GM21367 (cell line): Measurements from ENCODE around the gene KRT35.
"Not testable (repeated sequence)": the region's sequence is repeated elsewhere in the genome, so short reads cannot be mapped to it uniquely, and the experiment has no call there.

Source experiments
- ATAC-seq: cut with Tn5 transposase; IDR thresholded peaks from one replicate; pipeline ENCODE4 v1.9.1; 2021; ENCODE audit not compliant: unreplicated experiment

KRT35 gene

DNA sequence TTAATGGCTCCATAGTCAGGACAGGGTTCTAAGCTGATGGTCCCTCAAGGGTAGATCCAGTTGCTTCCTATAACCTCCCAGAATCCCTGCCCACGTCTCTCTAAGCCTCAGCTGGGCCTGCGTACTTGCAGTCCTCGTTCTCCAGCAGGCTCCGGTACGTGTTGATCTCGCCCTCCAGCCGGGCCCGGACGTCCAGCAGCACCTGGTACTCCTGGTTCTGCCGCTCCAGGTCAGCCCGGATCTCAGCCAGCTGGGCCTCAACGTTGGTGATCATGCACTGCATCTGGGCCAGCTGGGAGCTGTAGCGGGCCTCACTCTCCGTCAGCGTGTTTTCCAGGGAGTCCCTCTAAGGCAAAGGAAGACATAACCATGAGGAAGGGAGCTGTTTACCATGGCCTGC, 18.2 kb downstream of the KRT35 start:
- no peak for ATAC-seq

- ATAC-seq = no peak
Observed at GRCh38 chr17:41457676-41458075, 23.3 kb downstream of the KRT35 start.

DNA sequence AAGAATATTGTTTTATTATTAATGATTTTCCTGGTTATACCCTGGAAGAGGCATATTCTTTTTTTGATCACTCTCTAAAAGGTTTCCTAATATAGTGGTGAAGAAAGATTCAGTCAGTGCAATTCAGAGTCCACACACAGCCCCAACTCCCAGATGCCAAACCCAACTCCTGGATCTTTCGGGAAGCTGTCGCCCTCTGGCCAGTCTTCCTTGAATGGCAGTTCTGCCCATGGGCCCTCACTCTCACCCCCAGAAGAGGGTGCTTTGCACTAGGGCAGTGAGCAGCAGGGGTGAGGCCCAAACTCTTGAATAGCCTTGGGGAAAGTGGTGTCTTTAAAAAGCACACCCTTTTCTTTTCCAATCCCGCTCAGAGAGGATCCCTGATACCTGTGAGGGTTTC, 24.7 kb downstream of the KRT35 start:
- ATAC-seq = no peak

GRCh38 chr17:41455236-41455635, 25.7 kb downstream of the KRT35 start:
- no peak for ATAC-seq

DNA sequence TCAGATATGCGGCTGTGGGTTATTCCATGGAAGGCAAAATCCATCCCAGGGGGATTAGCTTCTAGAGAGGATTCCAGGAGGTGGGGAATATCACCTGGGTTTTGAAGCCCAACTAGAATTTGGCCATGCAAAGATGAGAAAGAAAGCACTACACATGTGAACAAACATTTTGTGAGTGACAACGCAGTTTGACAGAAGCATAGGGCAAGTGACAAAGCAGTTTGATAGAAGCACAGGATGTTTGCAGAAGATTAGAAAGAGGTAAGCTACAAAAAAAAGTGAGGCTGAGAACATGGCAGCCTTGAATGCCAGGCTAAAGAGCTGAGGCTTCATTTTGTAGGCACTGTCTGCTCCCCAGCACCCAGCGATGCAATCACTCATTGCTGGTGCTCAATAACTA, 27.9 kb downstream of the KRT35 start:
- no peak for ATAC-seq

GRCh38 chr17:41452281-41452680, 28.7 kb downstream of the KRT35 start:
- ATAC-seq = no peak

DNA sequence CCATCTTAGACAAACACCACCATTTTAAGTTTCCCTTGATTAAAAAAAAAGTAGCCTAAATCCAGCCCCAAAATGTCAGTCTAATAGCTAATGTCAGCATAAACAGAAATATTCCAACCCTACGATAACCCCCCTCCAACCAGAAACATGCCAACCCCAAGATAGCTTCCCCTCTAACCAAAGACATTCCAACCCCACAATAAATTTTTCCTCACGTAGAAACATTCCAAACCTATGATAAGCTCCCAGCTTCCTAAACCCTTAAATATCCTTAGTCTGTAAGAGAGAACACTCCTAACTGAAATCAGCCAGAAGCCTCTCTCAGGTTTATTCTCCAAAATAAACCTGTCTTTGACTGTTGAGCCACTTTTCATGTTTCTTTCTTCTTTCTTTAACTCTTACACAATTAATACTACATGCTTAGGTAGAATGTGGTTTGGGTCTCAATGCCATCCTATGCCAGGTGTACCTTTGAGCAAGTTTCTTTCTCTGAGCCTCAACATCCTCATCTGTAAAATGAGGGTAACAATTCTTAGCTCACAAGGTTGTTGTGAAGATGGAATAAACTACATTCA, 29.7 kb downstream of the KRT35 start:
- no peak for ATAC-seq

GRCh38 chr17:41449008-41449407, 31.9 kb downstream of the KRT35 start:
- no peak for ATAC-seq

DNA sequence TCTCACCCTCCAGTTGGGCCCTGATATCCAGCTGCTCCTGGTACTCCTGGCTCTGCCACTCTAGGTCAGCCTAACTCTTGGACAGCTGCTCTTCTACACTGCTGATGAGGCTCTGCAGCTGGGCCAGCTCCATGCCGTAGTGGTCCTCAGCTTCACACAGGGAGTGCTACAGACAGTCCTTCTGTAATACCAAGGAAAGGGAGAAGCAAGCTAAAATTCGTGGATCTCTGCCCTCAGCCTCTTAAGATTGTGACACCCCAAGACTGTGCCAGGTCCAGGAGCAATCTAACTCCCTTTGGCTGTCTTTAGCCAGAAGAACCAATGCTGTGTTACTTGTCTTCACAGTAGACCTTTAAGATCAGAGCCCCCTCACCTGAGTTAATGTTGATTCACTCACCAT, 32.4 kb downstream of the KRT35 start:
- ATAC-seq = no peak

DNA sequence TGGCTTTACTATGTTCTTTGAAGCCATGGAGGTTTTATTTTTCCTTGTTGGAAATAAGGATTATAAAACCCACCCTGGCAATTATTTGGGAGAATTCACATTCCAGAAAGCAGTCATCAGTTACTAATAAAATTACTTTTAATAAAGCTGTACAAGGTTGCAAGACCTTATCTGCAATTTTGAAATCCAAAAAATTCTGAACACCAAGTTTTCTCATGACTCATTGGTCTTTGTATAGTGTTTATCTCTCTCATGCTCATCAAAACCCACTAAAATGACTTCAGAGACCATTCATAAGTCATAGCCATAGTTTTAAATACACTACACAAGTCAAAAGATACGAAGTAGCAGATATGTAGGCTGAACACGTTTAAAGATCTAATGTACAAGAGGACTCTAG, 34.1 kb downstream of the KRT35 start:
- ATAC-seq = no peak

GRCh38 chr17:41444640-41445039, 36.3 kb downstream of the KRT35 start:
- ATAC-seq = no peak

DNA sequence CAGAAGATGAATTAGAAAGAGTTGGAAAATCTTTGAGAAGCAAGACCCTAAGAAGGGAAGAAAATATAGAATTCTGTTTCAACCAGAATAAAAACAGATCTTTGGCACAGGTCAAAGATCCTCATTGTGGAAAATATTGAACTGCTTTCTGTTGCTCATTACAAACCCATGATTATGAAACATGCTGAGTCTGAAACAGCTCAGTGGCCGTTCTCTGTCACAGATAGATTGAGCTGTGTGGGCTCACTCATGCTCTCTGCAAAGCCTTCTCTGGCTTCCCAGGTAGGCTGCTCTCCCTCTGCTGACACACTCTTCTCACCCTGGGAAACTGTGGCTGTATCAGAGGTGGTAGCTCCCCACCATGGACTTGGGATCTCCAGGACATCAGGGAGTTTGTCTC, 36.8 kb downstream of the KRT35 start:
- no peak for ATAC-seq

DNA sequence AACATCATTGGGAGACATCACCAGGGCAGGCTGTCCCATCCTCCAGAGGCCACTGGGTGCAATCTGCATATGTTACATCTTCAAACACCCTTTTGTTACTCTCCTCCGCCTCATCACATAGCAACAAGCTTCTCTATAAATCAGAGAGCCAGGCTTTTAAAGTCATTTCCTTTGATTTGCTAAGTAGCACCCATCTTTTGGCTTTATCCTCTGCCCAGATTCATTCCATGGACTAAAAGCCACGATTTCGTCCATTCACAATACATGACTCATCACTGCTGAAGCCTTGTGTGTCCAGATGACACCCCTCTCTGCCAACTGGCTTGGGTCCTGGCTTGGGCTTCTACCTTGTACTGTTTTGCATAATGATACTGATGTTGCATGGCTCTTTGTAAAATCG, 38.2 kb downstream of the KRT35 start:
- no peak for ATAC-seq

DNA sequence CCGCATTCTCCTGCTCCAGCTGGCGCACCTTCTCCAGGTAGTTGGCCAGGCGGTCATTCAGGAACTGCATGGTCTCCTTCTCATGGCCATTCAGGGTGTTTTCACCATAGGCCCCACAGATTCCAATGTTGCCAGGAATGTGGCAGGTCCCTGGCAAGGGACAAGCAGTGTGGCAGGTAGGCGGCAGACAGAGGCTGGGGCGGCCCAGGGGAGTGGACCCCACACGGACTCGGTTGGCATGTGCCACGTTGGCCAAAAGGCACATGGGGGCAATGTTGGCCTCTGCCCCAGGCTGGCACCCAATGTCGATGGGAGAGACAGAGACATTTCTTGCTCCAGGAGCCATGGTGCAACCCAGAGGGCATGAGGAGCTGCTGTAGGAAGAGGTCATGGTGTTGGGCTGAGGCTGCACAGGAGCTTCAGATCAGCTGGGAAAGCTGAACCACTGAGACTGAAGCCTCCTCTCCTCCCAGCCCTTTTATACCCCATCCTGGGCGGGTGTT, 40.4 kb downstream of the KRT35 start, which contains the start of gene KRT38:
Gene KRT38, minus strand, starts transcription at position 453 of the 503 bp plus-strand sequence. Its CDS starts 62 bp downstream, at position 391.
- ATAC-seq = no peak

- ATAC-seq = no peak
Observed at GRCh38 chr17:41439375-41439774, 41.6 kb downstream of the KRT35 start.

DNA sequence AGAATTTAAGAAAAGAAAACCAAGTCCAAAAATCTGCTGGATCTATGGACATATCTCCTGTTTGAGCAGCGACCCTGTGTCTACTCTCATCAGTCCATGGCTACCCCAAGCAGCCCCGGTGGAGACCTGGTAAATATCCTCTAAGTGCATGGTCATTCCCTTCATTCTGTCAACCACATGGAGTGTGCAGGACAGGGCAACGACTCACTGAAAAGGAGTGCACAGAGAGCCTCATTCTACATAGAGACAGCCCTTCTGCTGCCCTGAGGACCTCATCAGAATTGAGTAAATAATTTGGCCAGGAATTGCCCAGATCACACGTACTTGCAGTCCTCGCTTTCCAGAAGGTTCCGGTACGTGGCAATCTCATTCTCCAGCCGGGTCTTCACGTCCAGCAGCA, 43.2 kb downstream of the KRT35 start:
- ATAC-seq = no peak

GRCh38 chr17:41437254-41437653, 43.7 kb downstream of the KRT35 start:
- no peak for ATAC-seq

GRCh38 chr17:41434415-41434814, 46.5 kb downstream of the KRT35 start:
- no peak for ATAC-seq

DNA sequence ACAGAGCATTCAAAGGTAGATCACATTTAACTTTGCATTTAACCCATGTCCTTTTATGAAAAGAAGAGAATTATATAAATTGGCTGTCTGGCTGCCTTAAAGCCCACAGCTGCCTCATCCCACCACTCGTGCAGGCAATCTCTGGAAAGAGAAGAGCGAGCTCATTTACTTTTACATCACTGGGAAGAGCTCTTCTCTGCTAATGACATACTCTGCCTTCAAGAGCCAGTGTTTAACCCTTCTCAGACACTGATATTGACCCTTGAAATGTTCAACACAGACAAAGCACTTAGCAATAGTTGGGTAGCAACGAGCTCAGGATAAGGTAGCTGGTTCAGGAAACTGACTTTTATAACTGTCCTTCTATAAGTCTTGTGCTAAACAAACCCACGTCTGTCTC, 46.9 kb downstream of the KRT35 start:
- no peak for ATAC-seq

DNA sequence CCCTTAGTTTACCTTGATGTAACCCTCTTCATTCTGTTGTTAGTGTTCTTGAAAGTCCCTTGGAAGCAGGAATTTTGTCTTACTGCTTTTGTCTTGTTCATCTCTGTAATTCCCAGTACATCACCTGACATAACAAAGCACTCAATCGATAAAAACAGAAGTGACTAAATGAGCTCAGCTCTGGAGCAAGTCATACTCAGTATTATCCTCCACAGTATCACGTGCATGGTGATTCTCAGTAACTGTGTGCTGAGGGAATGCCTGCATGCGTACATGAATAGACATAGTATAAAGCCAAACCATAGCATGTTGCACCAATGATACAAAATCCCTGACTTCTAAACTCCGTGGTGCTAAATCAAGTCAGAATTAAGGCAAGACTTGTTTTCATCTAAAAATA, 47.4 kb downstream of the KRT35 start:
- ATAC-seq = no peak

DNA sequence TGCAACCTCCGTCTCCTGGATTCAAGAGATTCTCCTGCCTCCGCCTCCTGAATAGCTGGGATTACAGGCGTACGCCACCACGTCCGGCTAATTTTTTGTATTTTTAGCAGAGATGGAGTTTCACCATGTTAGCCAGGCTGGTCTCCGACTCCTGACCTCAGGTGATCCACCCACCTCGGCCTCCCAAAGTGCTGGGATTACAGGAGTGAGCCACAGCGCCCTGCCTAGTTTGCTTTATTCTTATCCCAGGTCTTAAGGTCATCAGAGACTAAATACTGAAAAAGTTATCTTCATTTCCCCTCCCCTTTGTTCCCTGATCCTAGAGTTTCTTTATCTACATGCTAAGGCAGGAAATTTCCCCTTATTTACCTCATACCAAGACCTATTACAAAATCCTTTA, 50.6 kb downstream of the KRT35 start:
- not testable (repeated sequence) for ATAC-seq

GRCh38 chr17:41429667-41430066, 51.3 kb downstream of the KRT35 start:
- no peak for ATAC-seq

- no peak for ATAC-seq
Observed at GRCh38 chr17:41428591-41429291, 52.2 kb downstream of the KRT35 start.
